GM23338 (cell line): Measurements from ENCODE around the gene DCTN5. TPM values are rescaled to one million over a fixed set of nuclear protein-coding genes. Genes with fewer than 3 reads are reported as not detected.

Experiments
- ATAC-seq: fragments of 200-7000 bp; cut with Tn5 transposase; 3 replicates; pipeline ENCODE4 v1.9.1; 2020
- DNase-seq: peaks from one replicate; pipeline ENCODE4 v3.0.0-alpha.2; 2015; ENCODE audit warnings: low spot score
- H2AFZ ChIP-seq: fragments of 200-600 bp; sonication (generic); 2 replicates; pipeline ENCODE4 v1.8.0; 2016; ENCODE audit warnings: antibody characterized with exemption, mild to moderate bottlenecking, moderate library complexity
- H3F3A ChIP-seq: fragments of 200-600 bp; sonication (generic); replicated peaks from 2 replicates; pipeline ENCODE4 v1.8.0; 2017; ENCODE audit warnings: antibody characterized with exemption, mixed run types, low read depth
- H3K27ac ChIP-seq: fragments of 200-600 bp; sonication (generic); 2 replicates; pipeline ENCODE4 v1.6.1; 2016; ENCODE audit warnings: low read depth
- H3K27me3 ChIP-seq: fragments of 200-600 bp; sonication (generic); 2 replicates; pipeline ENCODE4 v1.8.0; 2016; ENCODE audit warnings: mild to moderate bottlenecking, mixed run types, moderate library complexity; ENCODE audit not compliant: insufficient read depth
- H3K36me3 ChIP-seq: fragments of 200-600 bp; sonication (generic); 2 replicates; pipeline ENCODE4 v1.8.0; 2016; ENCODE audit warnings: mild to moderate bottlenecking; ENCODE audit not compliant: insufficient read depth
- H3K4me1 ChIP-seq: fragments of 200-600 bp; sonication (generic); 2 replicates; pipeline ENCODE4 v1.8.0; 2016; ENCODE audit warnings: mild to moderate bottlenecking, moderate library complexity; ENCODE audit not compliant: insufficient read depth
- H3K4me2 ChIP-seq: fragments of 200-600 bp; sonication (generic); 2 replicates; pipeline ENCODE4 v1.7.1; 2017; ENCODE audit warnings: mixed run types
- H3K4me3 ChIP-seq: fragments of 200-600 bp; sonication (generic); 2 replicates; pipeline ENCODE4 v1.6.1; 2016; ENCODE audit warnings: mixed run types
- H3K79me2 ChIP-seq: fragments of 200-600 bp; sonication (generic); replicated peaks from 2 replicates; pipeline ENCODE4 v1.8.0; 2017; ENCODE audit warnings: mild to moderate bottlenecking; ENCODE audit not compliant: insufficient read depth
- H3K9me2 ChIP-seq: fragments of 200-600 bp; sonication (generic); 2 replicates; pipeline ENCODE4 v1.8.0; 2017; ENCODE audit not compliant: insufficient read depth
- H4K20me1 ChIP-seq: fragments of 200-600 bp; sonication (generic); replicated peaks from 2 replicates; pipeline ENCODE4 v1.8.0; 2017; ENCODE audit warnings: mild to moderate bottlenecking; ENCODE audit not compliant: insufficient read depth
- H3K27ac Mint-ChIP-seq: 2 replicates; pipeline ENCODE4 v1.8.0; 2020; ENCODE audit warnings: inconsistent platforms, mild to moderate bottlenecking, moderate library complexity, mixed read lengths
- H3K27me3 Mint-ChIP-seq: 3 replicates; pipeline ENCODE4 v1.8.0; 2022; ENCODE audit warnings: low read depth, mild to moderate bottlenecking, moderate library complexity, mixed read lengths, inconsistent platforms; ENCODE audit not compliant: insufficient read depth, poor library complexity
- H3K36me3 Mint-ChIP-seq: 3 replicates; pipeline ENCODE4 v1.8.0; 2021; ENCODE audit warnings: low read depth, mild to moderate bottlenecking, inconsistent platforms, moderate library complexity, mixed read lengths
- H3K4me1 Mint-ChIP-seq: 3 replicates; pipeline ENCODE4 v1.8.0; 2020; ENCODE audit warnings: mild to moderate bottlenecking, inconsistent platforms, mixed read lengths
- H3K4me3 Mint-ChIP-seq: 3 replicates; pipeline ENCODE4 v1.8.0; 2021; ENCODE audit warnings: moderate library complexity, mild to moderate bottlenecking, inconsistent platforms, mixed read lengths
- H3K9me3 Mint-ChIP-seq: 3 replicates; pipeline ENCODE4 v1.8.0; 2020; ENCODE audit warnings: moderate library complexity, mild to moderate bottlenecking, inconsistent platforms, mixed read lengths
- CREB1 ChIP-seq: fragments of 250-450 bp; sonication (Bioruptor Pico); IDR thresholded peaks from 2 replicates; pipeline ENCODE4 v1.5.0; 2020; ENCODE audit warnings: low read depth, mild to moderate bottlenecking, moderate library complexity
- CTCF ChIP-seq, 2 experiments: fragments of 200-600 bp in 1 of 2; sonication (generic) in 1 of 2; conservative IDR thresholded peaks; 2 replicates each; pipeline versions ENCODE4 v1.5.1 to v1.6.1; 2016 to 2017; ENCODE audit warnings: antibody characterized with exemption in 2 of 2, low read depth in 2 of 2, mild to moderate bottlenecking in 2 of 2, moderate library complexity in 1 of 2
- EZH2 ChIP-seq: fragments of 200-600 bp; sonication (generic); IDR thresholded peaks from one replicate; pipeline ENCODE4 v1.8.0; 2017; ENCODE audit warnings: antibody characterized with exemption, mild to moderate bottlenecking, low read depth; ENCODE audit not compliant: unreplicated experiment
- EZH2phosphoT487 ChIP-seq: fragments of 200-600 bp; sonication (generic); IDR thresholded peaks from one replicate; pipeline ENCODE4 v1.8.1; 2018; ENCODE audit warnings: antibody characterized with exemption; ENCODE audit not compliant: unreplicated experiment
- JUNB ChIP-seq: IDR thresholded peaks from one replicate; pipeline ENCODE4 v1.6.1; 2016; ENCODE audit warnings: antibody characterized with exemption; ENCODE audit not compliant: unreplicated experiment
- NANOG ChIP-seq: IDR thresholded peaks from 2 replicates; pipeline ENCODE4 v1.6.1; 2016; ENCODE audit warnings: antibody characterized with exemption, borderline replicate concordance
- POLR2AphosphoS5 ChIP-seq: IDR thresholded peaks from 2 replicates; pipeline ENCODE4 v1.6.1; 2016; ENCODE audit warnings: antibody characterized with exemption, low read depth
- REST ChIP-seq: IDR thresholded peaks from one replicate; pipeline ENCODE4 v1.6.1; 2018; ENCODE audit warnings: antibody characterized with exemption; ENCODE audit not compliant: unreplicated experiment
- STAT1 ChIP-seq: IDR thresholded peaks from one replicate; pipeline ENCODE4 v1.6.1; 2016; ENCODE audit warnings: antibody characterized with exemption; ENCODE audit not compliant: unreplicated experiment
- ZNF114 ChIP-seq: fragments of 250-450 bp; sonication (Bioruptor Pico); IDR thresholded peaks from 2 replicates; pipeline ENCODE4 v1.5.0; 2020; ENCODE audit warnings: mild to moderate bottlenecking, moderate library complexity
- ZNF331 ChIP-seq: fragments of 250-450 bp; sonication (Bioruptor Pico); IDR thresholded peaks from 2 replicates; pipeline ENCODE4 v1.5.0; 2020; ENCODE audit warnings: low read depth, mild to moderate bottlenecking, moderate library complexity
- polyA plus RNA-seq: library from polyadenylated mRNA; unstranded; fragments of >200 nt; fragmentation: Nextera tagmentation; extraction: Ambion mirVana; gene quantifications from 2 replicates; pipeline ENCODE4 v1.2.1, GENCODE V29; 2016
- total RNA-seq: library from RNA; depleted of rRNA; stranded (reverse); fragments of >200 nt; shearing (Covaris generic); gene quantifications from 2 replicates; pipeline ENCODE4 v1.2.3, GENCODE V29; 2014
- TF ChIP-seq, protein P1 (sequence below): IDR thresholded peaks from 2 replicates; pipeline ENCODE4 v1.6.1; 2016; ENCODE audit warnings: antibody characterized with exemption

The DCTN5 gene
- total and polyA plus RNA-seq, 2 experiments from 2014 or later: 11.5 to 69.6 TPM

- no peak for TF ChIP-seq NANOG
- no peak for TF ChIP-seq EZH2phosphoT487
Measured at GRCh38 chr16:23666571-23667354, 25.5 kb downstream of the DCTN5 start (continued).

DNA sequence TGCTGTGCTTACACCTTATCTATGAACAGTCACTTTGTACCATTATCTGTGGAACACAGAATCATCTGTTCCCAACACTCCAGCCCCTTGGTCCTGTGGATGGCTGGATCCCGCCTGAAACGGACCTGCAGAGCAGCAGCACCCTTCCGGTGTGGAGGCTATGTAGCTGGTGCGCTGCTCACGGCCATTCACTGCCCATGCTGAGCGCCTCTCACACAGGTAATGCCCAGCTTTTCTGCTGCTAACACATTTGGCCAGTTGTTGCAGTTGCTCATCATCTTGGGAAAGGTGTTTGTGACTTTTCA lies 26.0 kb downstream of the DCTN5 start:
- no peaks in the 10 kb centered on the region for H3K27me3 ChIP-seq
- DNase-seq (no peak), ATAC-seq (no peak)
- TF ChIP-seq CREB1: no peak
- TF ChIP-seq, protein P1, sequence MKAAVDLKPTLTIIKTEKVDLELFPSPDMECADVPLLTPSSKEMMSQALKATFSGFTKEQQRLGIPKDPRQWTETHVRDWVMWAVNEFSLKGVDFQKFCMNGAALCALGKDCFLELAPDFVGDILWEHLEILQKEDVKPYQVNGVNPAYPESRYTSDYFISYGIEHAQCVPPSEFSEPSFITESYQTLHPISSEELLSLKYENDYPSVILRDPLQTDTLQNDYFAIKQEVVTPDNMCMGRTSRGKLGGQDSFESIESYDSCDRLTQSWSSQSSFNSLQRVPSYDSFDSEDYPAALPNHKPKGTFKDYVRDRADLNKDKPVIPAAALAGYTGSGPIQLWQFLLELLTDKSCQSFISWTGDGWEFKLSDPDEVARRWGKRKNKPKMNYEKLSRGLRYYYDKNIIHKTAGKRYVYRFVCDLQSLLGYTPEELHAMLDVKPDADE: no peak
- Mint-ChIP-seq H3K9me3 (no peaks in the 10 kb centered on the region), H3K27me3 (no peaks in the 10 kb centered on the region), H3K4me3 (no peak overlapping the region), H3K4me1 (no peaks in the 10 kb centered on the region), H3K27ac (no peak overlapping the region), H3K36me3 (peaks cover 50% of the 10 kb centered on the region)
- no peak overlapping the region for H3K4me3 ChIP-seq
- no peaks in the 10 kb centered on the region for H3K4me1 ChIP-seq
- H3K79me2 ChIP-seq: no peaks in the 10 kb centered on the region
- H3K36me3 ChIP-seq: peaks cover 18% of the 10 kb centered on the region; the same call in 1 of the 2 replicates
- no peaks in the 10 kb centered on the region for H3K9me2 ChIP-seq
- no peak overlapping the region for H2AFZ ChIP-seq
- no peaks in the 10 kb centered on the region for H3F3A ChIP-seq
- no peak overlapping the region for H3K4me2 ChIP-seq
- H4K20me1 ChIP-seq: 0 out of 2 replicates have a peak, but pooled peaks cover 3% of the 10 kb centered on the region
- H3K27ac ChIP-seq: no peak overlapping the region

GRCh38 chr16:23668225-23668624 lies 27.0 kb downstream of the DCTN5 start:
- H3K4me3 Mint-ChIP-seq: no peak overlapping the region
- no peaks in the 10 kb centered on the region for H3K4me1 Mint-ChIP-seq
- Histone ChIP-seq H3K79me2 (no peaks in the 10 kb centered on the region), H3K4me3 (no peak overlapping the region), H3K27ac (no peak overlapping the region), H3K36me3 (peaks cover 18% of the 10 kb centered on the region; the same call in 1 of the 2 replicates), H3K4me2 (no peak overlapping the region), H3K9me2 (no peaks in the 10 kb centered on the region), H4K20me1 (0 out of 2 replicates have a peak, but pooled peaks cover 3% of the 10 kb centered on the region), H3F3A (no peaks in the 10 kb centered on the region), H3K4me1 (no peaks in the 10 kb centered on the region), H2AFZ (no peak overlapping the region), H3K27me3 (no peaks in the 10 kb centered on the region)
- H3K9me3 Mint-ChIP-seq: no peaks in the 10 kb centered on the region
- no peak overlapping the region for H3K27ac Mint-ChIP-seq
- H3K36me3 Mint-ChIP-seq: peaks cover 51% of the 10 kb centered on the region
- ATAC-seq: no peak
- no peak for DNase-seq
- H3K27me3 Mint-ChIP-seq: no peaks in the 10 kb centered on the region
- TF ChIP-seq ZNF114: no peak
- no peak for TF ChIP-seq REST
- TF ChIP-seq NANOG: no peak
- no peak for TF ChIP-seq STAT1
- TF ChIP-seq EZH2phosphoT487: no peak
- TF ChIP-seq CTCF (conservative IDR thresholded peaks at IDR 0.05; ENCODE audit: low read depth in 2 of 2): no peak
- TF ChIP-seq, protein P1: no peak
- TF ChIP-seq POLR2AphosphoS5: no peak
- no peak for TF ChIP-seq CREB1
- no peak for TF ChIP-seq ZNF331 (CRISPR knock-in tag)
- no peak for TF ChIP-seq JUNB
- no peak for TF ChIP-seq EZH2
